HG03066 (cell line): Measurements from ENCODE around the gene CENPS.

Experiments used
- ATAC-seq: cut with Tn5 transposase; IDR thresholded peaks from one replicate; pipeline ENCODE4 v1.9.1; 2021; ENCODE audit warnings: low read depth; ENCODE audit not compliant: unreplicated experiment

The CENPS gene

DNA sequence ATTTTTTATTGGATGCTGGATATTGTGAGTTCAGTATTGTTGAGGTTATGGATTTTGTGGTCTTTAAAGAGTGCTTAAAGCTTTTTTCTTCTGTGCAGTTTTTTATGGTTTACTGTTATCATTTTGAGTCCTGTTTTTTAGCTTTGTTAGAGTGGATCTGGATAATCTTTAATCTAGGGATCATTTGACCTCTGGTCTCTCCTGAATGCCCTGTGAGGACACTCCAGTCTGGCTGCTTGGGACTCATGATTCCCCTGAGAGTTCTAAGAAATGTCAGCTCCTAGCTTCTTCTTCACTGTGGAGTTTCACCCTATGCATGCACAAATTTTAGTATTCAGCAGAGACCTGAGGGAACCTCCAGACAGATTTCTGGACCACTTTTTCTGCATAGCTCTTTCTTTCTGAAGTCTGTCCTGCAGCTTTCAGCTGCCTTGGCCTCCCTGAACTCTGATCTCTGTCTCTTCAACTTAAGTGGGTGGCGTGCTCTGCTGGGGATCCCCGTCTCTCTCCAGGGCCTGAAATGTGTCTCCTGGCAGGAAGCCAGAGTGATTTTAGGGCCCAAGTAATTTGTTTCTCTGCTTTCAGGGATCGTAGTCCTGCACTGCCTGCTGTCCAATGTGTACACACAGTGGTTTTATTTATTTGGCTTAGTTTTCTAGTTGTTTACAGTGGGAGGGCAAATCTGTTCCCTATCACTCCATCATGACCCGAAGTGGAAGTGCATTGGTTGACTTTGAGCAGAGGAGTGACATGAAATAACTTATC is 59.2 kb downstream of the CENPS start:
- no peak for ATAC-seq

DNA sequence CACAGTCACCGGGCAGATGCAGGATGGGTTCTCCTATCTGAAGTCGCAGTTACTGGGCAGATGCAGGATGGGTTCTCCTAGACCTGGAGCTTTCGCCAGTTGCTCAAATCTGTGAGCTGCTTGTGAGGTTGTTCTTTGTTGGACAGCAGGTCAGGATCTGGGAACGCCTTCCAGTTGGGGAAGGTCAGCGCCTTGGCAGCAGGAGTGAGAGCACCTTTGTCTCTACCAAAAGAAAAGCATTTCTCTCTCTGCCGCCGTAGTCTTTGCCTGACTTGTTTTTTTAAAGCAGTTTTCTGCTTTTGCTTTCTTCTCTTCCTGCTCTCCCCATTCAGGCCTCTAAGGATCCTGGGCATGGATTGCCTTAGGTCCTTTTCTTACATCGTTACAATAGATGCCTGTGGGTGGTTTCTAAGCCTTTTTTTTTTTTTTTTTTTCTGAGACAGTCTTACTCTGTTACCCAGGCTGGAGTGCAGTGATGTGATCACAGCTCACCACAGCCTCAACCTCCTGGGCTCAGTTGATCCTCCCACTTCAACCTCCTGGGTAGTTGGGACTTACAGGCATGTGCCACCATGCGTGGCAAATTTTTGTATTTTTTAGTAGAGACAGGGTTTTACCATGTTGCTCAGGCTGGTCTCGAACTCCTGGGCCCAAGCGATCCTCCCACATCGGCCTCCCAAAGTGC is 60.2 kb downstream of the CENPS start:
- no peak for ATAC-seq
